ENCODE results near the gene ALPP.

DNA sequence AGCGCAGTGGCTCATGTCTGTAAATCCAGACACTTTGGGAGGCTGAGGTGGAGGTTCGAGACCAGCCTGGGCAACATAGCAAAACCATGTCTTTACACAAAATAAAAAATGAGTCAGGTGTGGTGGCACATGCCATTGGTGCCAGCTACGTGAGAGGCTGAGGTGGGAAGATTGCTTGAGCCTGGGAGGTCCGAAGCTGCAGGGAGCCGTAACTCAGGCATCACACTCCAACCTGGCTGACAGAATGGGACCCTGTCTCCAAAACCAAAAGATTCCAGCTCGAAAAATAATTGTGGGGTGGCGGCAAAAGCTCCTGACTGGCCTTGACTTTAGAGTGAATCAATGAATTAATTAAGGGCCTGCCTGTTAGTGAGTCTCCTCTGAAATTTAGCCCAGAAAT lies 1.2 kb upstream of the ALPP start:
- TF ChIP-seq SPI1 (IDR thresholded peaks at IDR 0.05; ENCODE audit: low read depth, low read length) (no peak), TAF1 (IDR thresholded peaks at IDR 0.05; ENCODE audit: low read depth, low read length) (no peak), POLR2A (IDR thresholded peaks at IDR 0.05; ENCODE audit: low read depth, low read length) (no peak), POLR2AphosphoS5 (IDR thresholded peaks at IDR 0.05; ENCODE audit: low read depth, low read length) (no peak)

All from GM12891 (cell line).